RWPE1 (cell line): Measurements from ENCODE around the gene CLCA1.

ENCODE experiments used
- CTCF ChIA-PET: fragments of 350-600 bp; sonication (Branson Sonifier 250); formaldehyde crosslinking; extraction: SDS; loops from one replicate; lab custom pipeline; 2021; lab: Yijun Ruan, JAX
- POLR2A ChIA-PET: fragments of 400-600 bp; formaldehyde crosslinking; extraction: SDS; loops from one replicate; lab custom pipeline; 2020; ENCODE audit warnings: antibody characterized with exemption; ENCODE audit not compliant: low non-redundant PET; lab: Yijun Ruan, JAX
- DNase-seq: peaks from one replicate; pipeline ENCODE4 v3.0.0; 2012; ENCODE audit warnings: low spot score
- H3K27ac ChIP-seq: fragments of 450-650 bp; 2 replicates; pipeline ENCODE4 v1.5.1; 2017
- TF ChIP-seq, protein P1 (sequence below): fragments of 450-650 bp; conservative IDR thresholded peaks from 2 replicates; pipeline ENCODE4 v1.5.1; 2017; ENCODE audit warnings: low read depth, mild to moderate bottlenecking

The CLCA1 gene

DNA sequence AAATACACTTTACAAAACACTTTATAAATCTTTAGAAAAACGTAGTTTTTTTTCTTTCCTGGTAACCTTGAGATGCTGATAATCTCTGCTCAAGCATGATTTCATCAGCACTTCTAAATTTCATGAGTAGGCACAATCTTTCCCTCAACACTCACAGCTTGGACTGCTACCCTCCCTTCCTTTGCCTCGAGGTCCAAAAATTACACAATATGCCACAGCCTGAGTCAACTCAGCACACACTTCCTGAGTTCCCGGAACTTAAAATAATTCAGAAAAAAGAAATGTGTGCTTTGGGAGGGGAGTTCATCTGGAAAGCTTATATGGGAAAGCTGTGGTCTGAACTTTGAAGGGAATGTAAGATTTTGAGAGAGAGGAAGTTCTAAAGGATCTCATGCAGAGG lies 38.9 kb upstream of the CLCA1 start:
- ChIA-PET POLR2A (no interaction called here), CTCF (interaction anchor here (0.5 to 0.7 kb wide), 2 partner anchors 25 to 107 kb away, joined by 3 to 6 read pairs; no protein-coding TSS in a partner anchor)
- TF ChIP-seq, protein P1, sequence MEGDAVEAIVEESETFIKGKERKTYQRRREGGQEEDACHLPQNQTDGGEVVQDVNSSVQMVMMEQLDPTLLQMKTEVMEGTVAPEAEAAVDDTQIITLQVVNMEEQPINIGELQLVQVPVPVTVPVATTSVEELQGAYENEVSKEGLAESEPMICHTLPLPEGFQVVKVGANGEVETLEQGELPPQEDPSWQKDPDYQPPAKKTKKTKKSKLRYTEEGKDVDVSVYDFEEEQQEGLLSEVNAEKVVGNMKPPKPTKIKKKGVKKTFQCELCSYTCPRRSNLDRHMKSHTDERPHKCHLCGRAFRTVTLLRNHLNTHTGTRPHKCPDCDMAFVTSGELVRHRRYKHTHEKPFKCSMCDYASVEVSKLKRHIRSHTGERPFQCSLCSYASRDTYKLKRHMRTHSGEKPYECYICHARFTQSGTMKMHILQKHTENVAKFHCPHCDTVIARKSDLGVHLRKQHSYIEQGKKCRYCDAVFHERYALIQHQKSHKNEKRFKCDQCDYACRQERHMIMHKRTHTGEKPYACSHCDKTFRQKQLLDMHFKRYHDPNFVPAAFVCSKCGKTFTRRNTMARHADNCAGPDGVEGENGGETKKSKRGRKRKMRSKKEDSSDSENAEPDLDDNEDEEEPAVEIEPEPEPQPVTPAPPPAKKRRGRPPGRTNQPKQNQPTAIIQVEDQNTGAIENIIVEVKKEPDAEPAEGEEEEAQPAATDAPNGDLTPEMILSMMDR = no peak
- peak; percentile 82 for DNase-seq
- H3K27ac ChIP-seq = no peak overlapping the region

DNA sequence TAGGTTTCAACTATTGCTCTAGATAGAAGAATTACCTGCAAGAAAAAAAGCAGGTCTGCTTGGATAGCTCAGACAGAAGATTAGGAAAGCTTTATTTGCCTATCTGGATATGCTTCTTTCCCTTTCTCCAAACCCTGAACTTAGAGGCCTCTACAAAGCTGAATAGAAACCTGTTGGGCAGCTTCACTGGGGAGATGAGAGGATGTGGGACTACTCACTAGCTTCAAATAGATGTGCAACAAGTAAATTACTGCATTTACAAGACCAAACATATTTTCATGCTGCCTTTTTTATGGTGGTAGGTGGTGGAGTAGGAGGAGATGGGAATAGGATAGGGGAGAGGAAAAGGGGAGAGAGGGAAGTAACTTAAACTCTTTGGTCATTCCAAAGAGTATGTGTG lies 38.4 kb upstream of the CLCA1 start:
- CTCF ChIA-PET = interaction anchor here (0.5 to 0.7 kb wide), 2 partner anchors 25 to 106 kb away, joined by 3 to 6 read pairs; no protein-coding TSS in a partner anchor
- POLR2A ChIA-PET = no interaction called here
- H3K27ac ChIP-seq = no peak overlapping the region

DNA sequence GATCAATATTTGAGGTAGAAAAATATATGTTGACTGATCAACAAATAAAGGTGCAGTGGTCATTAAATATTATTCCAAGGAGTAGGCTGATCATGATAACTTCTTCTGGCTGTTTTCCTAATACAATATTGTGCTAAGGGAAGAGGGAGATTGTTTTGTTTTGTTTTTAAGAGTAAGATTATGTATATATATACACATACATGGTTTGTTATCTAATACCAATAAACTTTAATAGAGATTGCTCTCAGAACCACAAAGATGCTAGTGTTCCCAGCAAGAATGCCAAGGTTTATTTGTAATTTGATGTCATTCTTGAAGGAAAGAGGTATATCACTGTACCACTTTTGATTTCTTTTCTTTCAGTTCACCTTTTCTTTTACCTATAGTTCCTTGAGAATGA lies 34.7 kb upstream of the CLCA1 start:
- TF ChIP-seq, protein P1 = no peak
- POLR2A ChIA-PET = no interaction called here
- DNase-seq = no peak
- H3K27ac ChIP-seq = no peak overlapping the region
- CTCF ChIA-PET = no interaction called here

More for the DNA sequence above, 38.4 kb upstream of the CLCA1 start:
- TF ChIP-seq, protein P1 = no peak
- no peak for DNase-seq

DNA sequence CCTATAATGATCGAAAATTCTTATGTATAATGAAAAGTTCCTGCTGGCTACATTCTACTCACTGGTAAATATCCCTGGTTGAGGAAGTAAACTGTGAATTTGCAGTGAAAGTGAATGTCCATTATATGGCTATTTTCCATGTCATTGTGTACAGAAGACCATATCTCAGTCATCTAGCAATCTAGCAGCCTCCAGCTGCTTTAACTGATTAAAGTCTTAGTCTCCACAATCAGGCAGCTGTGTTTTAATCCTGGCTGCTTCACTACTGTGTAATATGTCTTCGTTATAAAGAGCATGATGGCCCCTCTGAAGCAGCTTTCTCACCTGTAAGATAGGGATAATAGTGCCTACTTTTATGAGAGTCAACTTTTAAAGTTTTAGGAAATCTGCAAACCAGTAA lies 33.4 kb upstream of the CLCA1 start:
- TF ChIP-seq, protein P1 = no peak
- no peak overlapping the region for H3K27ac ChIP-seq
- ChIA-PET CTCF (interaction anchor here (0.6 kb wide), 1 partner anchor 51 kb away, joined by 3 read pairs; no protein-coding TSS in a partner anchor), POLR2A (no interaction called here)
- DNase-seq = no peak

DNA sequence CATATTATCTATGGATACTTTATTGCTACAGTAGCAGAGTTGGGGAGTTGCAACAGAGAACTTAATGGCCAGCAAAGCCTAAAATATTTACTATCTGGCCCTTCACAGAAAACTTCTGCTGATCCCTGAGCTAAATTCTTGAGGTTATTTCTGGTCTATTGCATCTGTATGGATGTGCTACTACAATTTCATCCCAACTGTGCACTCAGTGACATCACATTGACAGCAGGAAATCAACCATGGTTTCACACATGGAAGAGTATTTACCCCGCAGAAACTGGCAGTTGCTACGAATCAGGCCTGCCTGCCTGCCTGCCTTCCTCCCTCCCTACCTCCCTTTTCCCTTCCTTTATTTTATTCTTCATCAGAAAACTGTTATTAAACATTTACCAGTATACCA lies 32.7 kb upstream of the CLCA1 start:
- CTCF ChIA-PET = interaction anchor here (0.6 kb wide), 1 partner anchor 51 kb away, joined by 3 read pairs; no protein-coding TSS in a partner anchor
- POLR2A ChIA-PET = no interaction called here
- DNase-seq = no peak
- TF ChIP-seq, protein P1 = no peak
- no peak overlapping the region for H3K27ac ChIP-seq

DNA sequence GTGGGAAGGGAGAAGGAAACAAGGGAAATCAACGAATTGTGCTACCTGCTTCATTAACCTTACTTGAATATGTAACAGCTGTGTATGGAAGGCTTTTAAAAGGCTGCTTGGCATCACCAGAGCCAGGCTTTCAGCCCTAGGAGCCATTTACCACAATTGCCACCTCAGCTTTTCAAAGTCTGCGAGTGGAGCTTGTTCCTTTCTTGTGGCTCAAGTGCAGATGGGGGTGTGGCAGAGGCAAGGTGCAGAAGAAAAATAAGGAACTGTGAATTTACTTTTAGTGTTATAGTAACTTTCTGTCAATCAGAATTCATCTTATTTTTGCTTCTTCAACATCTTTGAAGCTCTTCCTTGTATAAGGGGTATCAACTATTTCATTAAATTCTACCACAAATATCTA lies 27.1 kb upstream of the CLCA1 start:
- CTCF ChIA-PET = no interaction called here
- DNase-seq = no peak

More for the DNA sequence above, 27.1 kb upstream of the CLCA1 start:
- H3K27ac ChIP-seq = no peak overlapping the region
- POLR2A ChIA-PET = interaction anchor here (0.6 kb wide), 1 partner anchor 1086 kb away, joined by 4 read pairs; no protein-coding TSS in a partner anchor
- TF ChIP-seq, protein P1 = no peak
